Left hindlimb (tissue), 1 donor: ENCODE data around the gene TXN2.
A peak's percentile ranks its signal among the peaks of the same experiment; 100 is the strongest.
"Not testable (repeated sequence)": the region's sequence is repeated elsewhere in the genome, so short reads cannot be mapped to it uniquely, and the experiment has no call there.

Experiments used
- DNase-seq: peaks from one replicate; pipeline ENCODE4 v3.0.0-alpha.2; 2018

The TXN2 gene

GRCh38 chr22:36481393-36482168, at the start of gene TXN2:
Gene TXN2, minus strand, starts transcription at chr22:36481640. Its CDS starts 803 bp downstream, at chr22:36480837.
- DNase-seq, result peak; percentile 99

GRCh38 chr22:36528795-36529751, 47.6 kb upstream of the TXN2 start, which contains the start of gene EIF3D:
Gene EIF3D, minus strand, starts transcription at chr22:36529166. Its CDS starts 3,045 bp downstream, at chr22:36526121.
- DNase-seq, result peak; percentile 98

- DNase-seq, result no peak
Measured at GRCh38 chr22:36528341-36528740, 46.9 kb upstream of the TXN2 start.

DNA sequence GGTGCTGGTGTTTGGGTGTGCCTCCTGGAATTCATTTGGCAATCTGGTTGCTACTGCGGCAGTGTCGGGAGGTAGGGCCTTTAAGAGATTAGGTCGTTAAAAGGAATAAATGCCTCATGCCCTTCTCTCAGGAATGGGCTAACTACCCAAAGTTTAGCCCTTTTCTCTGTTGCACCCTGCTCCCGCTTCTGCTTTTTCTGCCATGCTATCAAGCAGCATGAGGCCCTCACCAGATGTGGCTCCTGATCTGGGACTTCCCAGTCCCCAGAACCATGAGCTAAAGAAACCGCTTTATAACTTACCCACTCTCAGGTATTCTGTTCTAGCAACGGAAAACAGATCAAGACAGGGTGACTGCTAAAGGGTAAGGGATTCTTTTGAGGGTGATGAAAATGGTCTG, 41.2 kb upstream of the TXN2 start:
- no peak for DNase-seq

- no peak for DNase-seq
Measured at GRCh38 chr22:36520423-36520822, 39.0 kb upstream of the TXN2 start.

DNA sequence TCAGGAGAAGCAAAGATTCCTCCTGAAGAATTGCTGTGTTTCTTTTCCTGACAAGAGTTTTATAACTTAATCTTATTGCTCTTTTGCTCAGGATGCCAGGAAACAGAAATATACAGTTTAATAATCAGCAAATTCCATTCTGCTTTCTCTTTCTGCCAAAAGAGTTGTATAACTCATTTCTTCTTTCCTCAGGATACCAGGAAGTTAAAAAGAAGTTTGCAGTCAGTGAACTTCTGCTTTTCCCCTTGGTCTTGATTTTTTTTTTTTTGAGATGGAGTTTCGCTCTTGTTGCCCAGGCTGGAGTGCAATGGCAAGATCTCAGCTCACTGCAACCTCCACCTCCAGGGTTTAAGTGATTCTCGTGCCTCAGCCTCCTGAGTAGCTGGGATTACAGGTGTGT, 38.5 kb upstream of the TXN2 start:
- not testable (repeated sequence) for DNase-seq

- DNase-seq, result no peak
Measured at GRCh38 chr22:36514766-36515165, 33.3 kb upstream of the TXN2 start.

DNA sequence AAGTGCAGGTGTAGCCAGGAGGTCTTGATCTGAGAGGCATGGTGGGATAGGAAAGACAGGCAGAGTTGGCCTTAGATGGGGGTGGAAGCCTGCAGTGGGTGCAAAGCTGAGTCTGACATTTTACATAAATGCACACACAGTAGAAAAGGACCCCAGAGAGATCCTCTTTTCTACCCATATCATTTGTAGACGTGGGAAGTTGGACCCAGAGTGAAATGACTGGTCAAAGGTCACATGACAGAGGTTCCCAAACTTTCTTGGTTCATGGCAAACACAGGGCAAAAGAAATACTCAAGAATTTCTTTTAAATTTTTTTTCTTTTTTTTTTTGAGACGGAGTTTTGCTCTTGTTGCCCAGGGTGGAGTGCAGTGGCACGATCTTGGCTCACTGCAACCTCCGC, 31.6 kb upstream of the TXN2 start:
- no peak for DNase-seq

DNA sequence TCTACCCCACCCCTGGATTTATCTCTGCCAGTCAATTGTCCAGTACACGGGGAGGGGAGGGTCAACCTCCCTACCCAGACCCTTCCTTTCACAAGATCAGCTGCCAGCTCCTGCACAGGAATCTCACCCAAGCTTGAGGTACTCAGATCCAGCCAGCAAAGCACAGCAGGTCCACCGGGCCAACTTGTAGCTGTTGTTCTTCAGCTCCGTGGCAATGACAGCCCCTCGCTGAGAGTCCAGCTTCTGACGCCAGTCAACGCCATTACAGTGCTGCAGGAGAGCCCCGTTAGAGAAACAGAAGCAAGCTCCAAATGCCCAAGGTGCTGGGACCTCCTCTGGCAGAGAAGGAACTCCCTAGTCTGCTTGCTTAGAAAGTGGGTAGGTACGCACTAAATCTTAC, 30.9 kb upstream of the TXN2 start:
- DNase-seq, result no peak

DNA sequence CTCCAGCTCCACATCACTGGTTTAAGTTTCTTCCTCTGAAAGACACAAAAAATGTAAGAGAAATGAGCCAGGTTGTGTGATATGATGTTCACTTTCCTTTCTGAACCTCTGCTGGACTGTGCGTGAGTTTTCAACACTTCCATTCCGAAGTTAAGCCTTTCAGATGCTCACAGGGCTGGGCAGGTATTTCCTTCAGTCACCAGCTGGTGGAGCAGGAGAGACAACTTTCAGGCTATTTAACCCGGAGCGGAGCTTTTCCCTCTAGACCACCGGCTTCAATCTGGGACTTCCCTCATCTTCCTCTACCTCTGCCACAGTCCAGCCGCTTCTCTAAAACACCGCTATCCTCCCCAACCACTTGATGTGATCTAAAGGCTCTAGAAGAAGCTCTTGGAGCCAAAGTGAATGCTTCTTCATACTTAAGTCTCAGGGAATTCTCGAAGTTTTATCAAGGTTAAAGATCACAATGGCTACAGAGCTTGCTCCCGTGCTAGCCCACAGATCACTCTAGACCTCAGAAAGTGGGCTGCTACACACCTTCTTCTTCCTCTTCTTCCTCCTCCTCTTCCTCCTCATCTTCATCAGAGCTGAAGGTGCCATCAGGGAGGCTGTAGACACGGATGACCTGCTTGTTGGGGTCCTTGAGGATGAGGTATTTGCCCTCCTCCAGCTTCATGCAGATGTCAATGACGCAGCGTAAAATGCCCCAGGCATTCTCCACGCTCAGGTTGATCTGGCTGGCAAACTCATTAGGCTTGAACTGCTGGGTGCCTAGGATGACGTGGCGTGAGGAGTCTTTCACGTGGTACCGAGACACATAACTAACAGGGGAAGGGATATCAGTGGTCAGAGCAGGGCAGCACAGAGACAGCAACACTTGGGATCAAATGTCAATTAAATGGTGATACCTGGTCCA, 29.8 kb upstream of the TXN2 start:
- DNase-seq, result no peak

DNA sequence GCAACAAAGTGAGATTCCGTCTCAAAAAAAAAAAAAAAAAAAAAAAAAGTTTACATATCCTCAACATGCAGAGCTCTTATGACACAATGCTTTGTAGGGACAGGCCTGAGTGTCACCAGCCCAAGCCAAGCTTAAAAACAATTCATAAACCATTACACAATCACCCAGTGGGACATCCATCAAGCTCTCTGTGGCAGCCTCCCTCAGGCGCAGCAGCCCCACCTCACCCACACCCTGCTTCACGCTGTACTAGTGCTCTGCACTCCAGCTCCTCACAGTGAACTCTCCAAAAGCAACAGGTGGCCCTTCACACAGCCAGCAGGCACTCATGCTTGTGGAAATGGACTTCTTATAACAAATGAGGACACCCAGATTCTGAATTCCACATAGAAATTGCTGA, 28.9 kb upstream of the TXN2 start:
- no peak for DNase-seq

DNA sequence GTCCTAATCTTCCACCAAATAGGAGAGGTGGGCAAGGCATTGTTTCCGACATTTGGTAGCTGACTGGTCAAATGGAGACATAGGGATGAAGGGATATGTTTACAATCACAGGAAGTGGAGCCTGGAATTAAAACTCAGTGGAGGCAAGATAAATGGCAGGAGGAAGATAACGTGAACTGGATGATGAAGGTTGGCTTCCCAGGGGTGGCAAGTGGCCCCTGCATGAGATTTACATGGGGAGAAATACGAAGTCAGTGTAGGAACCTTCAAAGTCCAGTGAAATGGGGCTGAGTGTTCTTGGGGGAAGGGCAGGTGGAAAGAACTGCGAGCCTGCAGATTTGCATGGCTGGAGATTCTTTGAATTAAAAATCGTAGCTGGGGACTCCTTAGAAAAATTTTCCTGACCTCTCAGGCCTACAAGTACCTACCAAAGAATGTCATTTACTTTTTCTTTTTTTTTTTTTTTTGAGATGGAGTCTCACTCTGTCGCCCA, 26.1 kb upstream of the TXN2 start:
- no peak for DNase-seq

GRCh38 chr22:36506637-36507517, 25.4 kb upstream of the TXN2 start, which contains the start of gene FOXRED2:
Gene FOXRED2, minus strand, starts transcription at chr22:36507040. Its CDS starts 618 bp downstream, at chr22:36506422.
- peak; percentile 91 for DNase-seq

- peak; percentile 41 for DNase-seq
Measured at GRCh38 chr22:36505998-36506635, 24.7 kb upstream of the TXN2 start.

- no peak for DNase-seq
Measured at GRCh38 chr22:36497910-36498665, 16.6 kb upstream of the TXN2 start.

- no peak for DNase-seq
Measured at GRCh38 chr22:36493690-36494110, 12.3 kb upstream of the TXN2 start.

- DNase-seq, result no peak
Measured at GRCh38 chr22:36492109-36492508, 10.7 kb upstream of the TXN2 start.

GRCh38 chr22:36491155-36491554, 9.7 kb upstream of the TXN2 start:
- no peak for DNase-seq

DNA sequence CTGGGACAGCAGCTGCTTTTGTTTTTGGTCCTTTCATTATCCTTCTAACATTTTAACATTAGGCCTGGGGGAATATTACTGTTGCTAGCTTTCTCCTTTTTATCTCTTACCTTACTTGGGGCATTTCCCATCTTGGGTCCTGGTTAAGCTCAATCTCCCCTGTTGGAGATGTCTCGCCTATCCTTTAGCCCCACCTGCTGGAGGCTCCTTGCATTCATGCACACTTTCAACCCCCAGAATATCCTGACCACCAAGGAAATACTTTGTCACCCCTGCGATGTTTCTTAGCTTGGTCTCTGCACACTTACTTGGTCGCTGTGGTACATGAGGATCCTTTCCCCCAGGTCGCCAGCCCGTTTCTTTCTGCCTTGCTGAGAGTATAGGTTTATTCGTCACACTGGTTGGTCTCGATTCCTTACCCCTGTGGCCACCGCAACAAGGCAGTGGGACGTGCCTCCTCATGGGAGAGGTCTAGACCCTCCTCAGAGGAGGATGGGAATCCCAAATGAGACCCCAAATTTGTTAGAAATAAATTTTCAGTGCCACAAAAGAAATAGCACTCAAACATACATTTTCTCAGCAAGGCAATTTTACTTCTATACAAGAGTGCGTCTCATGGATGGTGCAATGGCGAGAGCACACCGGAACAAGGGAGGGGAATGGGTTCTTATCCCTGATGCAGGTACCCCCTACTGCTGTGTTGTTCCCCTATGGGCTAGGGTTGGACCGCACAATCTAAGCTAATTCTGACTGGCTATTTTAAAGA, 5.4 kb upstream of the TXN2 start:
- no peak for DNase-seq
